DND-41 (cell line): ENCODE data around the gene VPS16.

ENCODE experiments used
- ATAC-seq: fragments of 200-7000 bp; cut with Tn5 transposase; 3 replicates; pipeline ENCODE4 v1.9.1; 2021; ENCODE audit warnings: low read depth; ENCODE audit not compliant: insufficient read depth
- DNase-seq: peaks from one replicate; pipeline ENCODE4 v3.0.0-alpha.2; 2020
- H2AFZ ChIP-seq: 2 replicates; pipeline ENCODE4 v1.6.0; 2012; ENCODE audit warnings: low read depth, low read length
- H3K27ac ChIP-seq: 2 replicates; pipeline ENCODE4 v1.5.1; 2012; ENCODE audit warnings: low read length, inconsistent platforms
- H3K27me3 ChIP-seq: fragments of 200-600 bp; sonication (generic); 2 replicates; pipeline ENCODE4 v1.6.0; 2012; ENCODE audit warnings: low read length, mild to moderate bottlenecking, inconsistent platforms; ENCODE audit not compliant: insufficient read depth, poor library complexity
- H3K36me3 ChIP-seq: 2 replicates; pipeline ENCODE4 v1.5.1; 2012; ENCODE audit warnings: low read length, inconsistent platforms; ENCODE audit not compliant: insufficient read depth
- H3K4me1 ChIP-seq: 2 replicates; pipeline ENCODE4 v1.5.1; 2012; ENCODE audit warnings: mild to moderate bottlenecking, low read length; ENCODE audit not compliant: insufficient read depth
- H3K4me2 ChIP-seq: 2 replicates; pipeline ENCODE4 v1.6.0; 2012; ENCODE audit warnings: mild to moderate bottlenecking, moderate library complexity, low read length, inconsistent platforms; ENCODE audit not compliant: insufficient read depth
- H3K4me3 ChIP-seq, 2 experiments: fragments of 200-600 bp in 1 of 2; shearing (Covaris generic) in 1 of 2; 2 replicates each; pipeline ENCODE4 v1.5.1; 2012 to 2016; ENCODE audit warnings: inconsistent platforms in 2 of 2, low read length in 2 of 2, mild to moderate bottlenecking in 2 of 2, low read depth in 1 of 2, moderate library complexity in 1 of 2
- H3K79me2 ChIP-seq: 2 replicates; pipeline ENCODE4 v1.6.0; 2012; ENCODE audit warnings: low read length, inconsistent platforms; ENCODE audit not compliant: insufficient read depth
- H3K9ac ChIP-seq: 2 replicates; pipeline ENCODE4 v1.6.0; 2012; ENCODE audit warnings: low read depth, mild to moderate bottlenecking, inconsistent platforms, low read length, moderate library complexity
- H3K9me3 ChIP-seq: 2 replicates; pipeline ENCODE4 v1.5.1; 2012; ENCODE audit warnings: low read length, moderate library complexity, mild to moderate bottlenecking, inconsistent platforms; ENCODE audit not compliant: insufficient read depth, severe bottlenecking
- H4K20me1 ChIP-seq: 2 replicates; pipeline ENCODE4 v1.6.0; 2012; ENCODE audit warnings: low read length; ENCODE audit not compliant: insufficient read depth
- CTCF ChIP-seq: IDR thresholded peaks from 2 replicates; pipeline ENCODE4 v1.5.1; 2012; ENCODE audit warnings: borderline replicate concordance, low read length, moderate library complexity, mild to moderate bottlenecking; ENCODE audit not compliant: poor library complexity, severe bottlenecking; ENCODE audit errors: extremely low read depth
- EZH2 ChIP-seq: IDR thresholded peaks from 3 replicates; pipeline ENCODE4 v1.6.1; 2012; ENCODE audit warnings: borderline replicate concordance, low read depth, mild to moderate bottlenecking, moderate library complexity, low read length, inconsistent platforms; ENCODE audit not compliant: severe bottlenecking

VPS16 gene

GRCh38 chr20:2872459-2873009 lies 32.0 kb downstream of the VPS16 start:
- Histone ChIP-seq H4K20me1 (peaks cover 18% of the 10 kb centered on the region), H3K27me3 (peaks cover 30% of the 10 kb centered on the region), H3K79me2 (peaks cover 39% of the 10 kb centered on the region), H3K4me1 (peaks cover 42% of the 10 kb centered on the region), H3K4me3 (peak overlapping the region; percentile 26 to 95; a peak in 3 of 4 replicates), H3K4me2 (peak overlapping the region; percentile 77), H2AFZ (peak overlapping the region; percentile 91), H3K27ac (peak overlapping the region; percentile 52), H3K9me3 (no peaks in the 10 kb centered on the region), H3K9ac (peak overlapping the region; percentile 86), H3K36me3 (peaks cover 20% of the 10 kb centered on the region)
- DNase-seq (peak; percentile 72), ATAC-seq (peak; percentile 40)
- TF ChIP-seq EZH2 = peak; percentile 98
- TF ChIP-seq CTCF = peak; percentile 65

DNA sequence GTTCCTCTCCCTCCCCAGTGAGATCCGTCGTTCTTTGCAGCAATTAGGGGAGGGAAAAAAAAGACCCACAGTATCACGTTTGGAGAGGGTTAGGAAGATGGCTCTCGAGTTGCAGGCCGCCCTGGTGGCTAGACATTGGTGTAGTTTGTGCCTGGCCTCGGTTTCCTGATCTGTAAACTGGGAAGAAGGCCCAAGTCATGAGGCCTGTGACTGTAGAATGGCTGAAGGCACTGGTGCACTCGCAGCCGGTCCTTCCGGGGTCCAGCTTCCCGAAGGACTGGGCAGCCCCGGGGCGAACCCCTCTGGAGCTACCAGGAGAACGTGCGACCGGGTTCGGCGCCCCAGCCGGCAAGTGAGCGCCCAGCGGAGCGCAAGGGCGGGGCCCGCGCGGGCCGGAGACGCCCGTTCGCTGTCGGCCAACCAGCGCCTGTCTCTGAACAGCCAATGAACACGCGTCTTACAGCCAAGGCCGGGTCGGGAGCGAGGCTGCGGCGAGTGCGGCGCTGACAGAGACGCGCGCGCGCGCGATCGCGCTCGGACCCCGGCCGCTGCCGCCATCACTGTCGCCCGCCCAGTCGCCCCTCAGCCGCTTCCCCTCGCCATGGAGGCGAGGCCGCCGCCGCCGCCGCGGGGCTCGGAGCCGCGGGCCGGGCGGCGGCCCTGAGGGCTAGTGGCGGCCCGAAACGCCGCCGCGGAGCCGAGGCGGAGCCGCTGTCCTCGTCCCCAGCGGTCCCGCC lies 32.6 kb downstream of the VPS16 start, which contains the start of gene PTPRA:
TSS of gene PTPRA (plus strand) at position 472 of the 737 bp plus-strand sequence. CDS start 90,797 bp downstream, outside the sequence.
- Histone ChIP-seq H3K9ac (peak within 1 kb of the TSS; percentile 86), H3K27me3 (peaks cover 30% of the 10 kb centered on the region), H3K27ac (peak within 1 kb of the TSS; percentile 81), H3K4me2 (peak within 1 kb of the TSS; percentile 77), H3K36me3 (peaks cover 20% of the 10 kb centered on the region), H3K4me3 (peak within 1 kb of the TSS; percentile 90 to 95), H3K79me2 (peaks cover 43% of the 10 kb centered on the region), H3K4me1 (peaks cover 42% of the 10 kb centered on the region), H2AFZ (peak within 1 kb of the TSS; percentile 91), H3K9me3 (no peaks in the 10 kb centered on the region), H4K20me1 (peaks cover 18% of the 10 kb centered on the region)
- DNase-seq = peak; percentile 95
- ATAC-seq = peak; percentile 91
- TF ChIP-seq CTCF (no peak), EZH2 (no peak)

DNA sequence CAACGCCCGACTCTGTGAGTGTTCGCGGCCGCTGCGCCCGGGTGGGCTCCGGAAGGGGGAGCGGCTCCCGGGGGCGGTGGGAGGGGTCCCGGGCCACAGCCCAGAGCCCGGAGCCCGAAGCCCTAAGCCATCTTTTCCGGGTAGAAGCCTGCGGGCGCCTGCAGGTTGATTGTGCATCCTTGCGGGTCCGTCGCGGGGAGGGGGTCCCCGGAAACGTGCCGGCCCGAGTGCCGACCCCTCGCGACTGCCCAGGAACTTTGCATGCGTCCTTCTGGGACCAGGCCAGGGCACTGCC lies 33.1 kb downstream of the VPS16 start:
- Histone ChIP-seq H3K4me1 (peaks cover 42% of the 10 kb centered on the region), H2AFZ (peak overlapping the region; percentile 84), H3K27me3 (peaks cover 30% of the 10 kb centered on the region), H3K79me2 (peaks cover 49% of the 10 kb centered on the region), H3K4me3 (peak overlapping the region; percentile 90 to 95), H4K20me1 (peaks cover 18% of the 10 kb centered on the region), H3K9ac (peak overlapping the region; percentile 86), H3K27ac (peak overlapping the region; percentile 81), H3K9me3 (no peaks in the 10 kb centered on the region), H3K4me2 (peak overlapping the region; percentile 77), H3K36me3 (peaks cover 20% of the 10 kb centered on the region)
- TF ChIP-seq EZH2 (no peak), CTCF (no peak)
- ATAC-seq (peak; percentile 75), DNase-seq (peak; percentile 88)
